IPS-NIHi7 (cell line): ENCODE results near the gene LRRC58.
"Not testable (repeated sequence)": the region's sequence is repeated elsewhere in the genome, so short reads cannot be mapped to it uniquely, and the experiment has no call there.

Experiments used
- DNase-seq: peaks from one replicate; pipeline ENCODE4 v3.0.0; 2012; ENCODE audit warnings: mixed read lengths; ENCODE audit errors: extremely low spot score

Gene LRRC58

GRCh38 chr3:120339362-120339761 lies 9.8 kb downstream of the LRRC58 start:
- no peak for DNase-seq

GRCh38 chr3:120338517-120338916 lies 10.6 kb downstream of the LRRC58 start:
- no peak for DNase-seq

GRCh38 chr3:120332646-120333045 lies 16.5 kb downstream of the LRRC58 start:
- no peak for DNase-seq

- no peak for DNase-seq
Measured at GRCh38 chr3:120331076-120331475, 18.1 kb downstream of the LRRC58 start.

- DNase-seq: no peak
Measured at GRCh38 chr3:120326784-120327183, 22.4 kb downstream of the LRRC58 start.

- no peak for DNase-seq
Measured at GRCh38 chr3:120324190-120324589, 25.0 kb downstream of the LRRC58 start.

- not testable (repeated sequence) for DNase-seq
Measured at GRCh38 chr3:120323761-120324160, 25.4 kb downstream of the LRRC58 start.

GRCh38 chr3:120311863-120312794 lies 37.0 kb downstream of the LRRC58 start:
- DNase-seq: no peak

GRCh38 chr3:120306519-120307455 lies 42.4 kb downstream of the LRRC58 start:
- DNase-seq: no peak

- no peak for DNase-seq
Measured at GRCh38 chr3:120304616-120305015, 44.5 kb downstream of the LRRC58 start.

GRCh38 chr3:120302361-120302760 lies 46.8 kb downstream of the LRRC58 start:
- DNase-seq: no peak

GRCh38 chr3:120300971-120301370 lies 48.2 kb downstream of the LRRC58 start:
- no peak for DNase-seq

GRCh38 chr3:120299403-120299802 lies 49.8 kb downstream of the LRRC58 start:
- DNase-seq: no peak

GRCh38 chr3:120298996-120299395 lies 50.2 kb downstream of the LRRC58 start:
- no peak for DNase-seq

- DNase-seq: not testable (repeated sequence)
Measured at GRCh38 chr3:120291552-120291951, 57.6 kb downstream of the LRRC58 start.

GRCh38 chr3:120289636-120290035 lies 59.5 kb downstream of the LRRC58 start:
- no peak for DNase-seq

- DNase-seq: no peak
Measured at GRCh38 chr3:120286465-120286864, 62.7 kb downstream of the LRRC58 start.

- DNase-seq: no peak
Measured at GRCh38 chr3:120285508-120285841, 63.7 kb downstream of the LRRC58 start.

GRCh38 chr3:120284747-120285507 lies 64.2 kb downstream of the LRRC58 start, which contains the start of gene GPR156:
GPR156 (minus strand) TSS chr3:120285222; CDS start chr3:120244098, 41,124 bp downstream.
- DNase-seq: peak; percentile 73

- no peak for DNase-seq
Measured at GRCh38 chr3:120281261-120281660, 67.9 kb downstream of the LRRC58 start.

GRCh38 chr3:120280566-120280965 lies 68.6 kb downstream of the LRRC58 start:
- DNase-seq: no peak

GRCh38 chr3:120280026-120280425 lies 69.1 kb downstream of the LRRC58 start:
- no peak for DNase-seq
